Fibroblast of the conjunctiva (primary cell): ENCODE measurements around the gene ELF5.

ENCODE experiments used
- DNase-seq: peaks from one replicate; pipeline ENCODE4 v3.0.0-alpha.2; 2010; ENCODE audit warnings: low read depth

Gene ELF5

GRCh38 chr11:34522188-34522587 lies 8.6 kb upstream of the ELF5 start:
- no peak for DNase-seq

GRCh38 chr11:34521265-34521664 lies 7.7 kb upstream of the ELF5 start:
- DNase-seq, result no peak

GRCh38 chr11:34519595-34520235 lies 6.1 kb upstream of the ELF5 start:
- DNase-seq, result no peak

- no peak for DNase-seq
Observed at GRCh38 chr11:34516247-34517040, 2.9 kb upstream of the ELF5 start.

- DNase-seq, result no peak
Observed at GRCh38 chr11:34514597-34514996, 1.0 kb upstream of the ELF5 start.

GRCh38 chr11:34512840-34513681 lies 533 bp downstream of the ELF5 start:
- peak; percentile 13 for DNase-seq

GRCh38 chr11:34510673-34511072 lies 2.9 kb downstream of the ELF5 start:
- DNase-seq, result no peak

- no peak for DNase-seq
Observed at GRCh38 chr11:34510218-34510617, 3.4 kb downstream of the ELF5 start.

- no peak for DNase-seq
Observed at GRCh38 chr11:34509336-34509876, 4.2 kb downstream of the ELF5 start.

- no peak for DNase-seq
Observed at GRCh38 chr11:34508524-34508923, 5.1 kb downstream of the ELF5 start.

- DNase-seq, result no peak
Observed at GRCh38 chr11:34507610-34508009, 6.0 kb downstream of the ELF5 start.

GRCh38 chr11:34507156-34507555 lies 6.4 kb downstream of the ELF5 start:
- DNase-seq, result no peak

GRCh38 chr11:34505874-34506273 lies 7.7 kb downstream of the ELF5 start:
- no peak for DNase-seq

GRCh38 chr11:34502949-34503348 lies 10.6 kb downstream of the ELF5 start:
- DNase-seq, result no peak

- DNase-seq, result no peak
Observed at GRCh38 chr11:34501949-34502348, 11.6 kb downstream of the ELF5 start.

GRCh38 chr11:34501500-34501899 lies 12.1 kb downstream of the ELF5 start:
- DNase-seq, result peak; percentile 74

- no peak for DNase-seq
Observed at GRCh38 chr11:34499719-34500500, 13.7 kb downstream of the ELF5 start.

- no peak for DNase-seq
Observed at GRCh38 chr11:34495724-34496377, 17.7 kb downstream of the ELF5 start.

- no peak for DNase-seq
Observed at GRCh38 chr11:34495239-34495723, 18.3 kb downstream of the ELF5 start.

- no peak for DNase-seq
Observed at GRCh38 chr11:34493926-34494595, 19.5 kb downstream of the ELF5 start.
